Esophagus muscularis mucosa (tissue), 4 donors: ENCODE measurements around the gene GSK3B.

ENCODE experiments used
- CTCF ChIP-seq, 3 experiments: fragments of 200-600 bp in 2 of 3; fragments of 450-650 bp in 1 of 3; sonication (generic) in 2 of 3; IDR thresholded peaks; one replicate each; pipeline ENCODE4 v1.5.1; 2017 to 2019; ENCODE audit warnings: antibody characterized with exemption in 3 of 3, mild to moderate bottlenecking in 2 of 3, moderate library complexity in 1 of 3
- EP300 ChIP-seq: sonication (generic); formaldehyde crosslinking; IDR thresholded peaks from one replicate; pipeline ENCODE4 v1.6.1; 2017; ENCODE audit warnings: antibody characterized with exemption
- POLR2A ChIP-seq: fragments of 450-650 bp; IDR thresholded peaks from one replicate; pipeline ENCODE4 v1.6.1; 2017; ENCODE audit warnings: antibody characterized with exemption, moderate library complexity, mild to moderate bottlenecking, low read depth
- POLR2AphosphoS5 ChIP-seq, 2 donors: sonication (generic); formaldehyde crosslinking; IDR thresholded peaks; one replicate each; pipeline ENCODE4 v1.6.1; 2017; ENCODE audit warnings: antibody characterized with exemption in 2 of 2

- TF ChIP-seq POLR2A (no peak), CTCF (IDR thresholded peaks at IDR 0.05) (no peak), EP300 (no peak), POLR2AphosphoS5 (IDR thresholded peaks at IDR 0.05) (no peak)
Measured at GRCh38 chr3:119841808-119842471, 252.3 kb downstream of the GSK3B start.
